Stimulated activated CD4-positive, alpha-beta T cell treated with anti-CD3 and anti-CD28 coated beads, Interleukin-12 subunit alpha, Interleukin-12 subunit beta, amount 100 ng/mL, for 4 hours (primary cell): ENCODE results near the gene SCUBE1.

Experiments
- DNase-seq: peaks from one replicate; pipeline ENCODE4 v3.0.0-alpha.2; 2020

The SCUBE1 gene

GRCh38 chr22:43253839-43254238, 89.3 kb downstream of the SCUBE1 start:
- no peak for DNase-seq

GRCh38 chr22:43252319-43252718, 90.9 kb downstream of the SCUBE1 start:
- DNase-seq, result no peak

GRCh38 chr22:43249789-43250471, 93.2 kb downstream of the SCUBE1 start:
- no peak for DNase-seq

- DNase-seq, result no peak
Measured at GRCh38 chr22:43247546-43248260, 95.5 kb downstream of the SCUBE1 start.

GRCh38 chr22:43246188-43246587, 97.0 kb downstream of the SCUBE1 start:
- no peak for DNase-seq

- DNase-seq, result no peak
Measured at GRCh38 chr22:43245717-43246116, 97.5 kb downstream of the SCUBE1 start.

GRCh38 chr22:43244803-43245527, 98.2 kb downstream of the SCUBE1 start:
- no peak for DNase-seq

- no peak for DNase-seq
Measured at GRCh38 chr22:43244402-43244801, 98.8 kb downstream of the SCUBE1 start.

- DNase-seq, result no peak
Measured at GRCh38 chr22:43243324-43243723, 99.8 kb downstream of the SCUBE1 start.

- no peak for DNase-seq
Measured at GRCh38 chr22:43242627-43243026, 100.5 kb downstream of the SCUBE1 start.

- no peak for DNase-seq
Measured at GRCh38 chr22:43241699-43242386, 101.3 kb downstream of the SCUBE1 start.

- DNase-seq, result no peak
Measured at GRCh38 chr22:43241138-43241597, 102.0 kb downstream of the SCUBE1 start.

- DNase-seq, result no peak
Measured at GRCh38 chr22:43240614-43241013, 102.6 kb downstream of the SCUBE1 start.

- no peak for DNase-seq
Measured at GRCh38 chr22:43239956-43240355, 103.2 kb downstream of the SCUBE1 start.

- no peak for DNase-seq
Measured at GRCh38 chr22:43239193-43239780, 103.9 kb downstream of the SCUBE1 start.

- DNase-seq, result no peak
Measured at GRCh38 chr22:43238526-43239006, 104.6 kb downstream of the SCUBE1 start.

GRCh38 chr22:43237280-43237679, 105.9 kb downstream of the SCUBE1 start:
- no peak for DNase-seq

GRCh38 chr22:43236411-43237166, 106.6 kb downstream of the SCUBE1 start:
- DNase-seq, result no peak

- DNase-seq, result no peak
Measured at GRCh38 chr22:43235445-43236409, 107.4 kb downstream of the SCUBE1 start.

GRCh38 chr22:43234264-43234988, 108.7 kb downstream of the SCUBE1 start:
- DNase-seq, result no peak
